NCI-H748 (cell line): Measurements from ENCODE around the gene PKN2.
"Not testable (repeated sequence)": the region's sequence is repeated elsewhere in the genome, so short reads cannot be mapped to it uniquely, and the experiment has no call there.

Source experiments
- DNase-seq: peaks from one replicate; lab custom pipeline; 2025; ENCODE audit not compliant: unreplicated experiment; lab: John Stamatoyannopoulos, UW

Gene PKN2

GRCh38 chr1:88678405-88678804, 5.7 kb upstream of the PKN2 start:
- DNase-seq: no peak

DNA sequence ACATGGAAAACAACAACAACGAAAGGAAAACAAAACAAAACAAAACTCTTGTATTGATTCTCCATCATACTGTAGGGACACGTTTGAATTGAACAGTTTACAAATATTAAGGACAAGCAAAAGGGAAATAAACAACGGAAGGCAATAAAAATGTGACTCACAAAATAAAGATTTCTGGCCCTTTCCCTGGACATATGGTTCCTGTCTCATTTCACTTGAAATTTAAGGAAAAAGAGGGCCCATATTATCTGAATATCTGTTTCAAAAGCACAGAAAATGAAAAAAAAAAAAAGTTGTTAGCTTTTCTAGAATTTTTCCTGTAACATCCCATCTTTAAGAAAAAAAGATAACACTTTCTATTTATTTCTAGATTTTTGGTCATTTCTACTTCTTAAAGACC, 3.6 kb upstream of the PKN2 start:
- DNase-seq: no peak

DNA sequence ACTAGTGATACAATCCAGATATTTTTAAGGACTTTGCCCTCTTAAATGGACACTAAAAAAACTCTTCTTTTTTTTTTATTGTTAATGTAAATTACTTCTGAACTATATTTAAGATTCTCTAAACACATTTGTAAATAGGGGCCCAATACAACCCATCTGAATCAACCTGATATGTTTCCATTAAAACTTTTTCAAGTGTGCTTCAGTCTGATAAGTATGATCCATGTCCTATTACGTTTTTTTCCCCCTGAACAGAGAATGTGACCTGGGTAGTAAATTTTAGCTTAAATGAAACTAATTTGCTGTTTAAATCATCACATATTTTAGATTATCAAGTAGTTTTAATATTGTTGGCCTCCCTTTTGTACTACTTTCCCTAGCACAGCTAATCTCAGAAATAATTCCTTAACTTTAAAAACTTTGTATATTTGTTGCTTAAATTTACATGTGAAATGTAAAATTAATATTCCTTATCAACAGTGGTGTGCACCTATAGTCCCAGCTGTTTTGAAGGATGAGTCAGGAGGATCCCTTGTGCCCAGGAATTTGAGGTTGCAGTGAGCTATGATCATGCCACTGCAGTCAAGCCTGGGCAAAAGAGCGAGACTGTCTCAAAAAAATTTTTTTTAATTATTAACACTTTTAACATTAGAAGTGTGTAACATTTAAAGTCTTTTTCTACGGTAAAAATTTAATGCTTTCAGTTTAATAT, 3.0 kb upstream of the PKN2 start:
- no peak for DNase-seq

DNA sequence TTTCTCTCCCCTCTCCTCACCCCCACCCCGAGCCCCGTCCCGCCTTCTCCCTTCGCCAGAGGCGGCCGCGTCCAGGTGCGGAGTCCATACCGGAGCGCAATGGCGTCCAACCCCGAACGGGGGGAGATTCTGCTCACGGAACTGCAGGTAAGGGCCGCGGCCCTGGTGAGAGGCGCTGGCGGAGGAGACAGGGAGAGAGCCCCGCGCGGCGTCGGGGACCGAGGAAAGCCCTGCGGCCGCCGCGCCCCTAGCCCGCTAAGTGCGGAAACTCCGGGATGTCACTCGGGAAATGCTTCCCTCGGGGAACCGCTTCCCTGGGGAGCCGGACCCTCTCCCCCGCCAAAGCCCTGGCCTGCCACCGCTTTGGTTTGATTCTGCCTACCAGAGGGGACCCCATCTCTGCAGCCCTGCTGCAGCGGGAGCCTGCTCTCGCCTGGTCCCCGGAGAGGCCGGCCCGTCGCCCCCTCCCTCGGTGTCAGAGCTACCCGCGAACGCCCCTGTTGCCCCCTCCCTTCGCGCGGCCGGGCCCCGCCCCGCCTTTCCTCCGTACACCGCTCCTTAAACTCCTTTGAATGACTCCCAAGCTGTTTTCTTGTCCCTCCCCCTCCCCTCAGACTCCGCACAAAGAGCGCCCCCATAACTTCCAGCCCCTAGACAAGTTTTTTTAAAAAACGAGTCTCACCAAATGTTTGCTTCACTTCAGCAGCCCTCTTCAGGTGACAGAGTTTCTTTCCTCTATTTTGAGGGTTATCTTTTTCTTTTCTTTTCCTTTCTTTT, 597 bp downstream of the PKN2 start:
- DNase-seq: peak; percentile 73

DNA sequence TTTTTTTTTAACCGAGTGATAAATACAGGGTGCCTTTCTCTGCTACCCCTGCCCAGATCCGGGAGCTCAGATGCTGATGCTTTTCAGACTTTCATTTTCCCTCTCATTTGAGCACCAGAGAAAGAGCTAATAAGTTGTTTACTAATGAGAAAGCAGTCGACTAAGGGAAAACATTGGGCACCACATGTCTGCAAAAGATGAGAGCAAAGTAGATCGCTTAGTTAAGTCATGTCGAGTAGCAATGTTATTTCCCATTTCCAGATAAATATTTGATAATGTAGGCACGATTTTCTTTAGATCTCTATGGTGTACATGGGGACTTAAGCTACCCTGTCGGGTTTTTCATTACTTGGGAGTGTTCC, 1.2 kb downstream of the PKN2 start:
- DNase-seq: peak; percentile 17

- no peak for DNase-seq
Measured at GRCh38 chr1:88691540-88691939, 7.5 kb downstream of the PKN2 start.

DNA sequence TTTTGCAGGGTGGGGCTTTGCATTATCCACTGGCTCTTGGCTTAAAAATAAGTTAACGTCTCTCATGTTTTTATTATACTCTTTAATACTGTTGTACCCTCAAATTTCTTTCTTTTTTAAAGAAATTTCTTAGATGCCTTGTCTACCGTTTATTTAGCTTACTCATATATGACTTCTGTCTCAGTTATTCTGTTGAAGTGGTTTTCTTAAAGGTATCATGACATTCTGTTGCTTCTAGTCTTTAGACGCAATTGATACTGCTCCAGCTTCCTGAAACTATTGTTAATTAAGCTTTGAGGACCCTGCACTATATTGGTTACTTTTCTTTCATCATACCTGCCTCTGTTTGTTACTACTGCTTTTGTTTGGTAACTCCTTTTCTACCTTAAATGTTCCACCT, 11.7 kb downstream of the PKN2 start:
- DNase-seq: no peak

DNA sequence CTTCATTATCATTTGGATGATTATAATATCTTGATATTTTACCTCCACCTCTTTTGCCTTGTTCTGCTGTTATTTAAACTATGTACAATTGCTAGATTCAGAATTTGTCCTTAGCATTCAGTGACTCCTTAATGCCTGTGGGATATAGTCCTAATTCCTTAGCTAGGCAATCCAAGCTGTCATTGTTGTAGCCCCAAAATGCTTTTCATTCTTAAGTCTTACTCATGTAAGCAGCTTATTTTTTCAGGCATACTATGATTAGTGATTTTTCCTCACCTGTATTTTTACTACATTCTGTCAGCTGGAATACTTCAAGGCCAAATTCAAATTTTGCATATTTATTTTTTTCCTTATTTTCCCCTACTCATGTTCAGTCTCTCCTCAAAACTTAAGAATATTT, 13.4 kb downstream of the PKN2 start:
- no peak for DNase-seq

DNA sequence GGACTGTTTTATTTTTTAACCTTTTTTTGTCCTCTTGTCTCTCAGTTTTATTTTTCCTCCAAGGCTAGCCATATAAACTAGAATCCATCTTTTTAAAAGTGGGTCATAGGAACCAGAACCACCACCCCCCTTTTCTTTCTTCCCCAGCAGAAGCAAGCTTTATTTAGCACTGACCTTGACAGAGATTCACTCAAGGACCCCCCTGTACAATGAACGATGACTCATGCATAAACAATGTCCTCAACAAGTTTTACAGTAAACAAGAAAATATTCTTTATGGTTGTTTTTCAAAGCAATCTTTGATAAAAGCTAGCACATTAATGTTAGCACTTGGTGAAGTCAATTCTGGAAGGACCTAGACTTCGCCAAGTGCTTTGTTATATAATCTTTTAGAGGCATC, 14.1 kb downstream of the PKN2 start:
- DNase-seq: no peak

DNA sequence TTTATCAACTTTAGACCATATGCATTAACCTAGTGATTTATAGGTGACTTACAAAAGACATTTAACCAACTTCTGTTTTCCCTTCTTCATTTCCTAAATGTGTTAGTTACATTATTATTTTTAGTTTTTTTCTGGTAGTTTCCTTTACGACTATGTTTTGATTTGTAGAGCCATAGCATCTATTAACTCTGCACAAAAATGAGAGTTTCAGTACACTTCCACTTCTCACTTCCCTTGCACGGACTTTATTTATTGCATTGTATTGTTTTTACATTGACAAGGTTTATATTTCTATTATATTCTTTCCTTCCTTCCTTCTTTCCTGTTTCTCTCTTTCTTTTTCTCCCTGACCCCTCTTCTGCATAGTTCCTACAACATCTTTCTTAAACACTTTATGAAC, 14.7 kb downstream of the PKN2 start:
- DNase-seq: no peak

GRCh38 chr1:88700425-88701013, 16.4 kb downstream of the PKN2 start:
- DNase-seq: no peak

DNA sequence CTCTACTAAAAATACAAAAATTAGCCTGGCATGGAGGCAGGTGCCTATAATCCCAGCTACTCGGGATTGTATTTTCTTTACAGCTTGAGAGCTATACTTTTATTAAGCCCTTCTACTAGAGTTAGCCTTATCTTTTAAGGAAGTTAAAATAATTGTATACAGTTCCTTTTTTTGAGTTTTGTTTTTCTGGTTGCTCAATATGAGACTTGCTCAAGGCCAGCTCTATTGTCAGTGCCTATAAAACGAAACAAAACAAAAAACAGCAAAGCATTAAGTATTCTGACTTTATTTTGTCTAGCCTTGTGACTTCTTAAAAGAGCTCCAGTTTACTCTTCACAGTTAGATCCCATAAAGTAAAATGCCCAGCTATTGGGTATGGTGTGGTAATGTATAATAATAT, 17.2 kb downstream of the PKN2 start:
- no peak for DNase-seq

DNA sequence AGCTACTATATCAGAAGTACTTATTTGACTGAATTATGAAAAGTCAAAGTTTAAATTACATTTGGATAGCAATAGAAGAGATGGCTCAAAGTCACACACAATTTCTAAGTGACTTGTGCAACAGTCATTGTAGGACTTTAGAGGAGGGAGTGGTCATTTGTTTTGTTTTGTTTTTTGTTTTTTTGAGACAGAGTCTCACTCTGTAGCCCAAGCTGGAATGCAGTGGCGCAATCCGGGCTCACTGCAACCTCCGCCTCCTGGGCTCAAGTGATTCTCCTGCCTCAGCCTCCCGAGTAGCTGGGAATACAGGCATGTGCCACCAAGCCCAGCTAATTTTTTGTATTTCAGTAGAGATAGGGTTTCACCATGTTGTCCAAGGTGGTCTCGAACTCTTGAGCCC, 17.7 kb downstream of the PKN2 start:
- not testable (repeated sequence) for DNase-seq

DNA sequence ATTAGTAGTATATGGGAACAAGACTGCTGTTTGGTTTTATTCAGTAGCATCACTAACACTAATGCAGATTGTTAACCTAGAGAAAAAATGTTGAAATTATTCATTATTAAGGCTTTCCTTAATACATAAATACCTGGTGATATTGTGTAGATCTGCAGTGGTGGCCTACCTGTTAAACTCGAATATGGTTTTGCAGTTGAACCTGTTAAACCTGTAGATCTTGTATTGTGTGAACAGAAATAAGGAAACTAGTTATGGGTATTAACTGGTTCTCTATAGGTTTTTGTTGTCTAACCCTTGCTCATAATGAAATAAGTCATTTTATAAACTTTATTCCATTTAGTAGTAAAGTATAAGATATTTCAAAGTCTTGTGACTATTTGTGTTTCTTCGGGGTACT, 23.9 kb downstream of the PKN2 start:
- no peak for DNase-seq

DNA sequence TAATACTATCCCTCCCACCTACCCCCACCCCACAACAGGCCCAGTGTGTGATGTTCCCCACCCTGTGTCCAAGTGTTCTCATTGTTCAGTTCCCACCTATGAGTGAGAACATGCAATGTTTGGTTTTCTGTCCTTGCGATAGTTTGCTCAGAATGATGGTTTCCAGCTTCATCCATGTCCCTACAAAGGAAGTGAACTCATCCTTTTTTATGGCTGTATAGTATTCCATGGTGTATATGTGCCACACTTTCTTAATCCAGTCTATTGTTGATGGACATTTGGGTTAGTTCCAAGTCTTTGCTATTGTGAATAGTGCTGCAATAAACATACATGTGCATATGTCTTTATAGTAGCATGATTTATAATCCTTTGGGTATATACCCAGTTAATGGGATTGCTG, 28.8 kb downstream of the PKN2 start:
- not testable (repeated sequence) for DNase-seq

GRCh38 chr1:88716571-88716970, 32.5 kb downstream of the PKN2 start:
- DNase-seq: not testable (repeated sequence)

DNA sequence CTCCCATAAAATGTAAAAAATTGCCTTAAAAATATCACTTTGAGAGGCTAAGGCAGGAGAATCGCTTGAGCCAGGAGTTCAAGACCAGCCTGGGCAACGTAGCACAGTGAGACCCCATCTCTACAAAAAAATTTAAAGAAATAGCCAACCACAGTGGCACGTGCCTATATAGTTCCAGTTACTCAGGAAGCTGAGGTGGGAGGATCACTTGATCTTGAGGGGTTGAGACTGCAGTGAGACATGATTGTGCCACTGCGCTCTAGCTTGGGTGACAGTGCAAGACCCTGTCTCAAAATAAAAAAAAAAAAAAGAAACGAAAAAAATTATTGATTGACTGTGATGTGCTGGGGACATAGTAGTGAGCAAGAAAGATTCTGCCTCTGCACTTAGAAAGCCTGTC, 38.4 kb downstream of the PKN2 start:
- no peak for DNase-seq

GRCh38 chr1:88726697-88727096, 42.6 kb downstream of the PKN2 start:
- no peak for DNase-seq

- no peak for DNase-seq
Measured at GRCh38 chr1:88727205-88727604, 43.1 kb downstream of the PKN2 start.

GRCh38 chr1:88729297-88729696, 45.2 kb downstream of the PKN2 start:
- DNase-seq: no peak

DNA sequence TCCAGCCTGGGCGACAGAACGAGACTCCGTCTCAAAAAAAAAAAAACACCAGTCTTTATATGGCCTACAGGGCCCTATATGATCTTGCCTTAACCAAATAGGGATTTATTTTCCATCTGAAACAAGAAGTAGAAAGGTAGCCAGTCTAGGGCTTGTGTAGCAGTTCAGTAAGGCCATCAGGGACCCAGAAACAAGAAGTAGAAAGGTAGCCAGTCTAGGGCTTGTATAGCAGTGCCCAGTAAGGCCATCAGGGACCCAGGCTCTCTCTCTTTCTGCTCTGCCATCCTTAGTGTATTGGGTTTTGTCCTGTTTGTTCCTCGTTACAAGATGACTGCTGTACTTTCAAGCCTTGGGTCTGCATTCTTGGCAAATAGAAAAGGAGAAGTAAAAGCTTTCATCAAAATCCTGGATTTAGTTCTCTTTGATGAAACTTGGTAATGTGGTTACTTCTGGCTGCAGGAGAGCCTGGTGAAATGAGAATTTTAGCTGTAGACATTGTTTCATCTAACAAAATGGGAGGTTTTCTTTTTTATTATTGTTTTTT, 46.1 kb downstream of the PKN2 start:
- no peak for DNase-seq

- DNase-seq: no peak
Measured at GRCh38 chr1:88730995-88731394, 46.9 kb downstream of the PKN2 start.
